Heart left ventricle (tissue), 13 donors: ENCODE measurements around the gene TRIM67.

Source experiments
- CTCF ChIP-seq, 12 donors: fragments of 200-600 bp; sonication (generic) in 4 of 12; IDR thresholded peaks; one replicate each; pipeline versions ENCODE4 v1.5.0 to v1.8.0; 2018 to 2022; ENCODE audit warnings: antibody characterized with exemption in 12 of 12, mild to moderate bottlenecking in 5 of 12
- POLR2A ChIP-seq, 2 donors: fragments of 450-650 bp; IDR thresholded peaks; one replicate each; pipeline ENCODE4 v1.6.1; 2017; ENCODE audit warnings: antibody characterized with exemption in 2 of 2, mild to moderate bottlenecking in 2 of 2, moderate library complexity in 2 of 2
- donor health status: ischemic (EF 13 %, LVEDD 7.1; RV severe dilation, severe dysfunction).
- donor health status: DM: no; HTN: yes; CAD: no.
- donor health status: DM: no; HTN: no; CAD: no.
- donor health status: ischemic (EF 25% LVEDD 6.9; RV normal size, moderate dysfunction).
- donor health status: ischemic (EF 25% LVEDD 5.7; RV mildly dilated, moderate dysfunction).
- donor health status: ischemic (EF 35%, LVEDD 5.7; RV mildly dilated, moderate dysfunction).
- donor health status: nonischemic (EF 11% LVEDD 7.7; RV severe dilation, severe dysfunction).
- donor health status: DM: yes; HTN: yes; CAD: no.
- donor health status: PGD.
- donor health status: ischemic (EF 29% LVEDD 5.4; RV normal size, mild dysfunction).
- donor health status: nonischemic (EF 23%, LVEDD 6.1; RV moderate dilation, normal function).

DNA sequence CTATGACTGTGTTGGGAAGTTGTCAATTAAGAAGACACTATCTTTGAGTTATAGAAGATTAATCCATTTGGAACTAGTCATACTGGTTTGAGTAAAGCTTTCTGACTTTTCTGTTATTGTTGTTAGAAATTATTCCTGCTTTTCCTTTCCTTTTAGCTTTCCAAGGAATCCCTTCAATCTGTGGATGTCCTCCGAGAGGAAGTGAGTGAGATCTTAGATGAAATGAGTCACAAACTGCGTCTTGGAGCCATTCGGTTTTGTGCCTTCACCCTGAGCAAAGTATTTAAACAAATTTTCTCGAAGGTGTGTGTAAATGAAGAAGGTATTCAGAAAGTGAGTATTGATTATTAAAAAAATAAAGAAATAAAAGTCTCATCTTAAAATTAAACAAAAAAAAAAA is 98.5 kb downstream of the TRIM67 start:
- no peak for TF ChIP-seq CTCF (IDR thresholded peaks at IDR 0.05)
- no peak for TF ChIP-seq POLR2A (IDR thresholded peaks at IDR 0.05)
